ENCODE data around the gene NCAM2.

Gene NCAM2

DNA sequence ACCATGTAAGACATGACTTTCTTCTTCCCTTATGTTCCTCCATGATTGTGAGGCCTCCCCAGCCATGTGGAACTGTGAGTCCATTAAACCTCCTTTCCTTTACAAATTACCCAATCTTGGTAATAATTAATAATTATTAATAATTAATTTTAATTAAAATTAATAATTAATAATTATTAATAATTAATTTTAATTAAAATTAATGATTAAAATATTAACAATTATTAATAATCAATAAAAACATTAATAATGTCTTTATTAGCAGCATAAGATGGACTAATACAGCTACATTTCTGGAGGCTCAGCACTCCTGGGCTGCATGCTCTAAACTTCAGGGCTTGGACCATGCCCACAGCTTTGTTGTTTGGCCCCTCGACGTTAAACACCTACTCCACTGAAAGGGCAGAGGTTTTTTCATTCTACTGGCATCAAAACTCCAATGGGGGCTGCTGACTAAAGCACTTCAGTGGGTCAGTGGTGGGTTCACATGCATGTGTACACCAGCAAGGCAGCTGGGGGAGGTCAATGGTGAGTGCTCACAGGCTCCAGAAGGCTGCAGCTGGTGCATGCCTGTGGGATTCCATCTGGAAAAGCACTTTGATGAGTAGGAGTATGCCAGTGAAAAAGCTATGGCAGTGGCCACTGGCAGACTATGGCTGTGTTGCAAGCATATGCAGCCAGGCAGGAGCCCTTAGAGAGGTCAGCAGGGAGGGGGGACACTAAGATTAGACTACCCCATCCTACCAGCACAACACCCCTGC lies 561.3 kb downstream of the NCAM2 start:
- TF ChIP-seq ZBTB7A (IDR thresholded peaks at IDR 0.05; ENCODE audit: low read depth), result no peak
- TF ChIP-seq EGR1 (IDR thresholded peaks at IDR 0.05), result no peak
- no peak for TF ChIP-seq CEBPB (IDR thresholded peaks at IDR 0.05)
- TF ChIP-seq USF1 (IDR thresholded peaks at IDR 0.05), result no peak
- TF ChIP-seq RAD21 (IDR thresholded peaks at IDR 0.05; ENCODE audit: low read depth), result no peak
- TF ChIP-seq, protein P1, sequence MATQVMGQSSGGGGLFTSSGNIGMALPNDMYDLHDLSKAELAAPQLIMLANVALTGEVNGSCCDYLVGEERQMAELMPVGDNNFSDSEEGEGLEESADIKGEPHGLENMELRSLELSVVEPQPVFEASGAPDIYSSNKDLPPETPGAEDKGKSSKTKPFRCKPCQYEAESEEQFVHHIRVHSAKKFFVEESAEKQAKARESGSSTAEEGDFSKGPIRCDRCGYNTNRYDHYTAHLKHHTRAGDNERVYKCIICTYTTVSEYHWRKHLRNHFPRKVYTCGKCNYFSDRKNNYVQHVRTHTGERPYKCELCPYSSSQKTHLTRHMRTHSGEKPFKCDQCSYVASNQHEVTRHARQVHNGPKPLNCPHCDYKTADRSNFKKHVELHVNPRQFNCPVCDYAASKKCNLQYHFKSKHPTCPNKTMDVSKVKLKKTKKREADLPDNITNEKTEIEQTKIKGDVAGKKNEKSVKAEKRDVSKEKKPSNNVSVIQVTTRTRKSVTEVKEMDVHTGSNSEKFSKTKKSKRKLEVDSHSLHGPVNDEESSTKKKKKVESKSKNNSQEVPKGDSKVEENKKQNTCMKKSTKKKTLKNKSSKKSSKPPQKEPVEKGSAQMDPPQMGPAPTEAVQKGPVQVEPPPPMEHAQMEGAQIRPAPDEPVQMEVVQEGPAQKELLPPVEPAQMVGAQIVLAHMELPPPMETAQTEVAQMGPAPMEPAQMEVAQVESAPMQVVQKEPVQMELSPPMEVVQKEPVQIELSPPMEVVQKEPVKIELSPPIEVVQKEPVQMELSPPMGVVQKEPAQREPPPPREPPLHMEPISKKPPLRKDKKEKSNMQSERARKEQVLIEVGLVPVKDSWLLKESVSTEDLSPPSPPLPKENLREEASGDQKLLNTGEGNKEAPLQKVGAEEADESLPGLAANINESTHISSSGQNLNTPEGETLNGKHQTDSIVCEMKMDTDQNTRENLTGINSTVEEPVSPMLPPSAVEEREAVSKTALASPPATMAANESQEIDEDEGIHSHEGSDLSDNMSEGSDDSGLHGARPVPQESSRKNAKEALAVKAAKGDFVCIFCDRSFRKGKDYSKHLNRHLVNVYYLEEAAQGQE (IDR thresholded peaks at IDR 0.05; ENCODE audit: low read depth), result no peak
- no peak for TF ChIP-seq CREB1 (IDR thresholded peaks at IDR 0.05; ENCODE audit: low read depth)
- TF ChIP-seq TAF1 (IDR thresholded peaks at IDR 0.05; ENCODE audit: low read depth), result no peak
- TF ChIP-seq TEAD4 (IDR thresholded peaks at IDR 0.05), result no peak
- no peak for TF ChIP-seq FOXM1 (IDR thresholded peaks at IDR 0.05; ENCODE audit: borderline replicate concordance, low read depth)
- no peak for TF ChIP-seq NFIC (IDR thresholded peaks at IDR 0.05)
- TF ChIP-seq MAX (IDR thresholded peaks at IDR 0.05), result no peak
- no peak for TF ChIP-seq EP300 (IDR thresholded peaks at IDR 0.05; ENCODE audit: borderline replicate concordance)
- no peak for TF ChIP-seq TCF12 (IDR thresholded peaks at IDR 0.05; ENCODE audit: low read depth)
